PFSK-1 (cell line): ENCODE results near the gene RAB11FIP3.

ENCODE experiments used
- FOXP2 ChIP-seq: optimal IDR thresholded peaks from 2 replicates; pipeline ENCODE3; 2011; ENCODE audit warnings: borderline replicate concordance, control low read depth, inconsistent platforms; ENCODE audit not compliant: insufficient read depth; ENCODE audit errors: extremely low read length, extremely low read depth
- POLR2AphosphoS5 ChIP-seq: IDR thresholded peaks from 2 replicates; pipeline ENCODE4 v1.6.1; 2012; ENCODE audit warnings: low read depth, mild to moderate bottlenecking, control low read depth, low read length, moderate library complexity
- REST ChIP-seq, 2 experiments: IDR thresholded peaks; 2 replicates each; pipeline versions ENCODE4 v1.6.1 to v1.8.0; 2011 to 2012; ENCODE audit warnings: low read depth in 2 of 2, low read length in 2 of 2, control low read depth in 1 of 2, inconsistent platforms in 1 of 2, mild to moderate bottlenecking in 1 of 2, moderate library complexity in 1 of 2; ENCODE audit not compliant: insufficient read depth in 1 of 2
- SIN3A ChIP-seq: IDR thresholded peaks from 2 replicates; pipeline ENCODE4 v1.6.1; 2012; ENCODE audit warnings: mild to moderate bottlenecking, low read length, moderate library complexity, borderline replicate concordance; ENCODE audit not compliant: insufficient read depth
- TAF1 ChIP-seq: IDR thresholded peaks from 2 replicates; pipeline ENCODE4 v1.6.1; 2012; ENCODE audit warnings: low read length, control low read depth, borderline replicate concordance; ENCODE audit not compliant: insufficient read depth

The RAB11FIP3 gene

GRCh38 chr16:398561-399339, 26.7 kb upstream of the RAB11FIP3 start:
- TF ChIP-seq FOXP2 (no peak), REST (IDR thresholded peaks at IDR 0.05; ENCODE audit: insufficient read depth in 1 of 2, low read depth in 2 of 2, low read length in 2 of 2) (no peak), SIN3A (no peak), TAF1 (no peak), POLR2AphosphoS5 (no peak)

DNA sequence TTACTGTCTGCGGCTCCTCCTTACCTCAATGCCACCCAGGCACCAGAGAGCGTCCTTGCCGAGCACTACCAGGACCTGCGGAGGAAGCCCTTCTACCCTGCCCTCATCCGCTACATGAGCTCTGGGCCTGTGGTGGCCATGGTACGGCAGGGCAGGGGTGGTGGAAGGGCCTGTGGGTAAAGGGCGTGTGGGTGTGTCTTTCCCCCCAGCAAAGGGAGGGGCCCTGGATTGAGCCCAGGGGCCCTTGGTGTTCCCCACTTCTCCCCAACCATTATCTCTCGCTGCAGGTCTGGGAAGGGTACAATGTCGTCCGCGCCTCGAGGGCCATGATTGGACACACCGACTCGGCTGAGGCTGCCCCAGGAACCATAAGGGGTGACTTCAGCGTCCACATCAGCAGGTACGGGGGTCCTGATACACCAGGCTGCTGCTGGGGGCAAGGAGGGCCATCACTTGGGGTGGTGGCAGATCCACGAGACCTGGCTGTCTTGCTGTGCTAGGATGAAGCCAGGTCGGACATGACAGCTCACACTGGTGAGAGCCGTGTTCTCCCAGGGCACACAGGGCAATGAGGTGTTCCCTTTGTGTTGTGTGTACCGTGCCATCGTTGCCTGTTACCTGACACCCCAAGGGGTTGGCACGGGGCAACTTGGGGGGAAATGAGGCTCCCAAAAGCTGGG, 26.0 kb upstream of the RAB11FIP3 start:
- TF ChIP-seq FOXP2 (no peak), REST (IDR thresholded peaks at IDR 0.05; ENCODE audit: insufficient read depth in 1 of 2, low read depth in 2 of 2, low read length in 2 of 2) (no peak), POLR2AphosphoS5 (no peak), TAF1 (no peak), SIN3A (no peak)

DNA sequence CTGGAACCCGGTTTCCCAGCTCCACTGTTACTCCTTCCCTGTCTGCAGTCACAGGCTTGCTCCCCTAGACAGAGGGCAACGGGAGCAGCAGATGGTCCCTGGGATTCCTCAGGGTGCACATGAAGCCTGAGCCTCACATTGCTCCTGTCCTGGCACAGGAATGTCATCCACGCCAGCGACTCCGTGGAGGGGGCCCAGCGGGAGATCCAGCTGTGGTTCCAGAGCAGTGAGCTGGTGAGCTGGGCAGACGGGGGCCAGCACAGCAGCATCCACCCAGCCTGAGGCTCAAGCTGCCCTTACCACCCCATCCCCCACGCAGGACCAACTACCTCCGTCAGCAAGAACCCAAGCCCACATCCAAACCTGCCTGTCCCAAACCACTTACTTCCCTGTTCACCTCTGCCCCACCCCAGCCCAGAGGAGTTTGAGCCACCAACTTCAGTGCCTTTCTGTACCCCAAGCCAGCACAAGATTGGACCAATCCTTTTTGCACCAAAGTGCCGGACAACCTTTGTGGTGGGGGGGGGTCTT, 25.3 kb upstream of the RAB11FIP3 start:
- no peak for TF ChIP-seq REST (IDR thresholded peaks at IDR 0.05; ENCODE audit: insufficient read depth in 1 of 2, low read depth in 2 of 2, low read length in 2 of 2)
- TF ChIP-seq POLR2AphosphoS5: no peak
- no peak for TF ChIP-seq SIN3A
- no peak for TF ChIP-seq TAF1
- no peak for TF ChIP-seq FOXP2

DNA sequence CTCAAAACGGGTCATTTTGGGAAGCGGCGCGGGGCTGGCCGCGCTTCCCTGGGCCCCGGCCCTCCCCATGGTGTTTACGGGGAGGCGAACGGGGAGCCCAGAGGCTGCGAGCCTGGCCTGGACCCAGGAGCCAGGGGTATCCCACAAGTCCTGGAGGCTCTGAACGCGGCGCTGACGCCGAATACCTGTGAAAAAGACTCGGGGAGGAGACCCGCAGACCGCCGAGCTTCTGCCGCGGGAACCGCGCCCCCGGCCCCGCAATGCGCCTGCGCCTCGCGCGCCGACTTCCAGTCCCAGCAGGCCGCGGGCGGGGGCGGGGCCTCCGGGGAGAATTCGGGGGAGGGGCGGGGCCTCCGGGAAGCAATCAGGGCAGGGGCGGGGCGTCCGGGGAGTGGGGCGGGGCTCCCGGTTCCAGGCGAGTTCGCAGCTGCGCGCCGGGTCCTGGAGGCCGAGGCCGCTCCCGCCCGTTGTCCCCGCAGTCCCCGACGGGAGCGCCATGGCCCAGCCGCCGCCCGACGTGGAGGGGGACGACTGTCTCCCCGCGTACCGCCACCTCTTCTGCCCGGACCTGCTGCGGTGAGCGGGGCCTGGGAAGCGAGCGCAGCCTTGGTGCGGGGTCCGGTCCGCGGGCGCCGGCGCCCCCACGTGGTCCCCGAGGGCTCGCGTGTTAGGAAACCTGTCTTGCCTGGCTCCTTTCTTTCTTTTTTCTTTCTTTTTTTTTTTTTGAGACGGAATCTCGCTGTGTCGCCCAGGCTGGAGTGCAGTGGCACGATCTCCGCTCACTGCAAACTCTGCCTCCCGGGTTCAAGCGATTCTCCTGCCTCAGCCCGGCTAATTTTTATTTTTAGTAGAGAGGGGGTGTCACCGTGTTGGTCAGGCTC, 23.7 kb upstream of the RAB11FIP3 start, which contains the start of gene DECR2:
Gene DECR2 (plus strand): TSS at position 418 of the 881 bp plus-strand sequence. CDS start 79 bp downstream, at position 497.
- TF ChIP-seq TAF1 (peak; percentile 51; the same call in 1 of the 2 replicates), POLR2AphosphoS5 (peak; percentile 86), SIN3A (no peak), FOXP2 (no peak), REST (IDR thresholded peaks at IDR 0.05; ENCODE audit: insufficient read depth in 1 of 2, low read depth in 2 of 2, low read length in 2 of 2) (no peak)
